OCI-LY7 (cell line): Measurements from ENCODE around the gene ZNF764. TPM values are rescaled to one million over a fixed set of nuclear protein-coding genes. Genes with fewer than 3 reads are reported as not detected.

Experiments
- BruUV-seq: library from RNA; stranded (reverse); fragments of 400-500 nt; replicated peaks from 2 replicates; lab custom pipeline; 2021; lab: Mats Ljungman, UMichigan
- CTCF ChIA-PET: fragments of 300-600 bp; sonication (Branson Sonifier 250); formaldehyde crosslinking; loops from one replicate; lab custom pipeline; 2022; ENCODE audit warnings: antibody characterized with exemption; ENCODE audit not compliant: unreplicated experiment; lab: Charles Lee
- POLR2A ChIA-PET: fragments of 300-600 bp; sonication (Branson Sonifier 250); formaldehyde crosslinking; loops from one replicate; lab custom pipeline; 2022; ENCODE audit warnings: antibody characterized with exemption; lab: Charles Lee
- DNase-seq: peaks from one replicate; pipeline ENCODE4 v3.0.0-alpha.2; 2015; ENCODE audit warnings: low spot score
- H2AFZ ChIP-seq: fragments of 200-600 bp; sonication (generic), shearing (Covaris generic); 2 replicates; pipeline ENCODE4 v1.6.1; 2014; ENCODE audit warnings: mild to moderate bottlenecking, antibody characterized with exemption, low read length, moderate library complexity
- H3K27ac ChIP-seq: fragments of 200-600 bp; sonication (generic); 2 replicates; pipeline ENCODE4 v1.5.1; 2014; ENCODE audit warnings: mixed run types, low read depth, mild to moderate bottlenecking, moderate library complexity, low read length, inconsistent platforms; ENCODE audit not compliant: poor library complexity, severe bottlenecking
- H3K36me3 ChIP-seq: fragments of 200-600 bp; sonication (generic); 2 replicates; pipeline ENCODE4 v1.6.1; 2014; ENCODE audit warnings: mild to moderate bottlenecking, antibody characterized with exemption, low read length, moderate library complexity, mixed read lengths; ENCODE audit not compliant: insufficient read depth
- H3K4me1 ChIP-seq: fragments of 200-600 bp; sonication (generic); 2 replicates; pipeline ENCODE4 v1.5.1; 2014; ENCODE audit warnings: mild to moderate bottlenecking, low read length; ENCODE audit not compliant: insufficient read depth, poor library complexity, severe bottlenecking
- H3K4me2 ChIP-seq: fragments of 200-600 bp; sonication (generic); 2 replicates; pipeline ENCODE4 v1.6.1; 2014; ENCODE audit warnings: mild to moderate bottlenecking, low read length
- H3K4me3 ChIP-seq: fragments of 200-600 bp; sonication (generic); 2 replicates; pipeline ENCODE4 v1.5.1; 2014; ENCODE audit warnings: mild to moderate bottlenecking, low read depth, low read length; ENCODE audit not compliant: poor library complexity, severe bottlenecking
- H3K79me2 ChIP-seq: fragments of 200-600 bp; sonication (generic); 2 replicates; pipeline ENCODE4 v1.6.1; 2016; ENCODE audit warnings: low read depth, mild to moderate bottlenecking, low read length, moderate library complexity, mixed read lengths; ENCODE audit not compliant: insufficient read depth
- H3K9me2 ChIP-seq: fragments of 200-600 bp; sonication (generic); 2 replicates; pipeline ENCODE4 v1.6.1; 2016; ENCODE audit warnings: mild to moderate bottlenecking, low read length, mixed read lengths; ENCODE audit not compliant: insufficient read depth
- H3K9me3 ChIP-seq: fragments of 200-600 bp; sonication (generic); 2 replicates; pipeline ENCODE4 v1.6.1; 2014; ENCODE audit warnings: mild to moderate bottlenecking, mixed run types, low read length, mixed read lengths
- H4K20me1 ChIP-seq: fragments of 200-600 bp; sonication (generic); 2 replicates; pipeline ENCODE4 v1.6.1; 2014; ENCODE audit warnings: mild to moderate bottlenecking, antibody characterized with exemption, low read length, moderate library complexity, mixed read lengths; ENCODE audit not compliant: insufficient read depth
- CTCF ChIP-seq: fragments of 200-600 bp; sonication (generic); conservative IDR thresholded peaks from 2 replicates; pipeline ENCODE4 v1.5.1; 2014; ENCODE audit warnings: mild to moderate bottlenecking, antibody characterized with exemption, low read length, moderate library complexity, mixed read lengths
- EZH2phosphoT487 ChIP-seq: fragments of 200-600 bp; sonication (generic); IDR thresholded peaks from 2 replicates; pipeline ENCODE4 v1.6.1; 2018; ENCODE audit warnings: low read depth, borderline replicate concordance, mild to moderate bottlenecking, mixed run types, antibody characterized with exemption, low read length, moderate library complexity, mixed read lengths
- intact Hi-C: fragments of 100-400 bp; cut with micrococcal nuclease; formaldehyde crosslinking; loops from one replicate; pipeline ENCODE4 v1.10.0; 2022; ENCODE audit not compliant: unreplicated experiment
- total RNA-seq, 2 experiments: library from RNA; depleted of rRNA in 1 of 2; stranded (reverse); fragments of >200 nt in 1 of 2; shearing (Covaris generic) in 1 of 2; gene quantifications; 2 replicates each; pipeline ENCODE4 v1.2.3, GENCODE V29; 2014 to 2022

Gene ZNF764
- total RNA-seq, 2 experiments from 2014 or later, result 12.8 to 14.6 TPM

DNA sequence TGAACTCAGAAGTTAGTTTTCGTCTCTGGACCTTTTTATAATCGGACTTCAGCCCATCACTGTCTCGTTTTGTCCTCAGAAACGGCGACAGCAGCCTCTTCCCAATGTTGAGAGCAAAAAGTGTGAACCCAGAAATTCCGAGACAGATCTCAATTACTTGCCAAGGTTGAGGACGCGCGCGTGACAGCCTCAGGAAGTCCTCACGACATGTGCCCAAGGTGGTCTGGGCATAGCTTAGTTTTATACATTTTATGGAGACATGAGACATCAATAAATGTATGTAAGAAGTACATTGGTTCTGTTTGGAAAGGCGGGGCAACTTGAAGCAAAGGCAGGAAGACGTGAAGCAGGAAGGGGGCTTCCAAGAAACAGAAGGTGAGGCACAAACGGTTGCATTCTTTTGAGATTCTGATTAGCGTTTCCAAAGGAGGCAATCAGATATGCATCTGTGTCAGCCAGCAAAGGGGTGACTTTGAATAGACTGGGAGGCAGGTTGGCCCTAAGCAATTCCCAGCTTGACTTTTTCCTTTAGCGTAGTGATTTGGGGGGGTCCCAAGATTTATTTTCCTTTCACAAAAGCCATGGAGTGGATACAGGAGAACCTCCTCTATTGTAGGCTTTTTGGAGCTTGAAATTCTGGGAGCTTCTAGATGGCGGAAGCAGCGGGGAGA is 22.9 kb downstream of the ZNF764 start:
- intact Hi-C loops, result loop anchor here (1.0 to 2.0 kb wide), 4 partner anchors 23 to 105 kb away; partner anchors contain the start of genes DCTPP1, ITGAL and ZNF764

GRCh38 chr16:30534368-30535105 is 23.6 kb downstream of the ZNF764 start, which contains the start of gene ZNF747:
ZNF747 (minus strand) TSS chr16:30534858; CDS start chr16:30534679, 179 bp downstream.
- POLR2A ChIA-PET, result interaction anchor here (0.6 to 4.6 kb wide), 13 partner anchors 23 to 105 kb away, joined by 3 to 54 read pairs (median 3); partner anchors contain the start of genes DCTPP1, ZNF689 and ZNF764
- H3K79me2 ChIP-seq, result peaks cover 28% of the 10 kb centered on the region; the same call in 1 of the 2 replicates
- H2AFZ ChIP-seq, result peak within 1 kb of the TSS; percentile 51
- H3K4me2 ChIP-seq, result peak within 1 kb of the TSS; percentile 89
- intact Hi-C loops, result loop anchor here (1.0 to 2.0 kb wide), 4 partner anchors 24 to 104 kb away; partner anchors contain the start of genes DCTPP1, ITGAL and ZNF764
- DNase-seq, result peak; percentile 94
- TSS peak; percentile 57 for BruUV-seq
- H3K9me3 ChIP-seq, result no peaks in the 10 kb centered on the region
- H3K9me2 ChIP-seq, result no peaks in the 10 kb centered on the region
- H3K4me3 ChIP-seq, result peak within 1 kb of the TSS; percentile 75
- no peaks in the 10 kb centered on the region for H4K20me1 ChIP-seq
- no peak for TF ChIP-seq CTCF
- no peak for TF ChIP-seq EZH2phosphoT487
- H3K36me3 ChIP-seq, result peaks cover 21% of the 10 kb centered on the region
- H3K4me1 ChIP-seq, result peaks cover 34% of the 10 kb centered on the region
- CTCF ChIA-PET, result interaction anchor here (0.7 to 1.8 kb wide), 6 partner anchors 23 to 100 kb away, joined by 3 to 6 read pairs (median 4); no protein-coding TSS in a partner anchor
- H3K27ac ChIP-seq, result peak within 1 kb of the TSS; percentile 82

More for the DNA sequence above, 22.9 kb downstream of the ZNF764 start:
- Histone ChIP-seq H4K20me1 (no peaks in the 10 kb centered on the region), H2AFZ (peak overlapping the region; percentile 51), H3K4me2 (peak overlapping the region; percentile 89), H3K27ac (peak overlapping the region; percentile 82), H3K79me2 (peaks cover 28% of the 10 kb centered on the region; the same call in 1 of the 2 replicates), H3K36me3 (peaks cover 21% of the 10 kb centered on the region), H3K9me3 (no peaks in the 10 kb centered on the region), H3K4me3 (peak overlapping the region; percentile 75), H3K4me1 (peaks cover 39% of the 10 kb centered on the region), H3K9me2 (no peaks in the 10 kb centered on the region)
- CTCF ChIA-PET, result interaction anchor here (0.5 to 1.8 kb wide), 7 partner anchors 22 to 414 kb away, joined by 3 to 19 read pairs (median 4); no protein-coding TSS in a partner anchor
- DNase-seq, result peak; percentile 59
- POLR2A ChIA-PET, result interaction anchor here (0.6 to 4.6 kb wide), 12 partner anchors 22 to 106 kb away, joined by 3 to 54 read pairs (median 4); partner anchors contain the start of genes DCTPP1, ZNF689 and ZNF764
- no peak for TF ChIP-seq EZH2phosphoT487
- no peak for TF ChIP-seq CTCF
- TSS peak; percentile 96 for BruUV-seq
